Measurements from ENCODE around the gene CLIC2. TPM values are rescaled to one million over a fixed set of nuclear protein-coding genes. Genes with fewer than 3 reads are reported as not detected.

CLIC2 gene
- total RNA-seq, 1 donor from 2014 or later, result 17.0 TPM

DNA sequence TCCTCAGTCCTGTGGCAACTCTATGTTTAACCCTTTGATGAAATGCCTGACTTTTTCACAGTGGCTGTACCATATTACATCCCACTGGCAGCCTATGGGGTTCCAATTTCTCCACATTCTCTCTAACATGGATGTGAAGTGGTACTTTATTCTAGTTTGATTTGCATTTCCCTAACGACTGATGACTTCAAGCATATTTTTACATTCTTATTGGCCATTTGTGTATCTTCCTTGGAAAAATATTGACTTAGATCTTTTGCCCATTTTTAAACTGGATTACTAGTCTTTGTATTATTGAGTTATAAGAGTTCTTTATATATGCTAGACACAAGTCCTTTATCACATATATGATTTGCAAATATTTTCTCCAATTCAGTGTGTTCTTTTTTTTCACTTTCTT is 68.0 kb downstream of the CLIC2 start:
- ATAC-seq, result no peak
- no peak for DNase-seq (ENCODE audit: missing footprints)

DNA sequence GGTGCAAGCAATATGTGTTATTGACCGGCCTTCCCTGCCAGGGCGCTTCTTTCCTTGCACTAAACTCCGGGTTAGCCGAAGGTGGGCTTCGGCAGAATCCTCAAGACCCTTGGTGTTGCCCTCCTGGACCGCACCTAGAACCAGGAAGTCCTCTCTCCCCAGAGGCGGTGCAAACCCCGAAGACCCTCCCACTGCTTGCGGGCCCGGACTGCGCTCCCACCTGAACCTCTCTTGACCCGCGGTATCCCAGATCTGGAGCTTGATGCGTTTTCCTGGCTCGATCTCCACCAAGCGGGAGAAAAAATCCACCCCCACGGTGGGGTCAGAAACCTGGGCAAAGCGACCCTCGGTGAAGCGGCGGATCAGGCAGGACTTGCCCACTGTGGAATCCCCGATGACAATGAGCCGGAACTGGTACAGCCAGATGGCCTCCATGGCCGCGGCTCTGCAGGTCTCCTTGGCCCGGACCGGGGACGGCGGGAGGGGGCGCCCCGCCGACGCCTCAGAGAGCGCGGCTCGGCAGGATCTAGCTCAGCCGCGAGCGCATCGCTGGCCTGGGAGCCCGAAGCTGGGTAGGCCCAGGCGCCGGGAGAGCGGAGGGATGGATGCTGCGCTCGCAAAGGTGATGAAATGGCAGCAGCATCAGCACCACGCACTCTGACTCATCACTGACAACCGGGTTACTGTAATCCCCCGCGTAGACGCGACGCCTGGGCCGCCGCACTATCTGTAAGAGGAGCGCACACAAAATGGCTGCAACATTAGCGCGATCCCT is 70.4 kb downstream of the CLIC2 start, which contains the start of gene RAB39B:
TSS of gene RAB39B (minus strand) at position 638 of the 775 bp plus-strand sequence. CDS start at position 435, 203 bp downstream.
- DNase-seq (ENCODE audit: missing footprints), result peak; percentile 84
- intact Hi-C loops (cut with DNase I), result no loop called here
- peak; percentile 72 for ATAC-seq

More for the DNA sequence above, 68.0 kb downstream of the CLIC2 start:
- intact Hi-C loops (cut with DNase I), result no loop called here

DNA sequence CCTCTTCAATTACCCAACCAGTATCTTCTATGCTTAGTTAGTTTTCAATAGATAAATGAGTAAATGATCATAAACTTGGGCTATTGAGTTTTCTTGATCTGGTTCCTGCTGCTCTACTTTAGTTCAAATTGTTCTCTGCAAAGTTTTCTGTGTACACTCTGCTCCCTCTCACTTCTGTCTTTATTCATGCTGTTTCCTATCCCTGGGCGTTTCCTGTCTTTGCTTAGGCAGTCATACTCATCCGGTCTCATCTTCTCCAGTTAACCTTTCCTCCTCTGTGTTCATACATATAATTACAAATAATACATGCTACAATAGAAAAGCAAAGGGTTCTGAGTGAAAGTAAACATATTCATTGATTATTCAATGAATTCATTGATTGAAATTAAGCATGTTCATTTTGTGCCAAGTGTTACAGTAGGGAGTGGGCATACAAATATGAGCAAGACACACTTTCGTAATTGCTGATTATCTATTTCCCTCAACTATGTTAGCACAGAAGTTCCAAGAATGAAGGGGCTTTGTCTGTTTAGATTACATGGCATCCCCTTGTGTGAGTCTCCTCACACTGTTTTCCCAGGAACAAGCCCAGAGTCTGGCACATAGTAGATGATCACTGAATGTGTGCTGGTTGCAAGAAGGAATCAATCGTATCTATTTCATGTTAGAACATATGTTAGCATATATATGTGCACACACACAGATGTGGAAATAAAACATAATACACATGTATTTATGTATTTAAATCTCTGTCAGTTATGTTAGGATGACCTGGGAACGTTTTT is 71.3 kb downstream of the CLIC2 start:
- ATAC-seq, result no peak
- intact Hi-C loops (cut with DNase I), result no loop called here
- no peak for DNase-seq (ENCODE audit: missing footprints)

DNA sequence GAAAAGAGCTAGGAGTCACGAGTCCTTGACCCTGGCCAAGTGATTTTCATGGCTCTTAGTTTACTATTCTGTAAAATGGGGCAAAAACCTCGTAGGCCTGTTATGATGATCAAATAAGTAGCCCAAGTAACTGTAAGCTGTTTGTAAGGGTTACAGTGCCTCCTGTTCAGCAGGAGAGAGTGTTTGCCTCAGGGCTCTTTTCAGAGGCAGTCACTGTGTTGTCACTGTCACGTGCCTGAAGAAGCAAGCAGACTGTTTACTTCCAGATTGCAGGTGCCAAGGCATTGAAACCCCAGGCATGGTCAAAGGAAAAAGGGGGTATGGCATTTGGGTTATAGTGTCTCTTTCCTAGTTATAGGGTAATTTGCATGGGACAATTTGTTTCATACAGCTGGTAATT is 74.7 kb downstream of the CLIC2 start:
- intact Hi-C loops (cut with DNase I), result no loop called here
- no peak for DNase-seq (ENCODE audit: missing footprints)
- no peak for ATAC-seq

DNA sequence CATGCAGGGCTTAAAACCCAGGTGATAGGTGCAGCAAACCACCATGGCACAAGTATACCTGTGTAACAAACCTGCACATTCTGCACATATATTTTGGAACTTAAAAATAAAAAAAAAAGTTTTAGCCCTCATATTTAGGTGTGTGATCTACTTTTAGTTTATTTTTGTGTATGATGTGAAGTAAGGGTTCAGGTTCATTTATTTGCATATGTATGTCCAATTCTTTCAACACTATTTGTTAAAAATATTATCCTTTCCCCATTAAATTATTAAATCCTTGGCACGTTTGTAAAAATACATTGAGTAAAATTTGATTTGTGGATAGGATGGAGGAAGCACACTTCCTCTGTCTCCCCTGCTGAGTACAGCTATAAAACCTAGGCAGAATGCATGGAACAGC is 83.0 kb downstream of the CLIC2 start:
- ATAC-seq (no peak), DNase-seq (ENCODE audit: missing footprints) (no peak)
- intact Hi-C loops (cut with DNase I), result no loop called here

DNA sequence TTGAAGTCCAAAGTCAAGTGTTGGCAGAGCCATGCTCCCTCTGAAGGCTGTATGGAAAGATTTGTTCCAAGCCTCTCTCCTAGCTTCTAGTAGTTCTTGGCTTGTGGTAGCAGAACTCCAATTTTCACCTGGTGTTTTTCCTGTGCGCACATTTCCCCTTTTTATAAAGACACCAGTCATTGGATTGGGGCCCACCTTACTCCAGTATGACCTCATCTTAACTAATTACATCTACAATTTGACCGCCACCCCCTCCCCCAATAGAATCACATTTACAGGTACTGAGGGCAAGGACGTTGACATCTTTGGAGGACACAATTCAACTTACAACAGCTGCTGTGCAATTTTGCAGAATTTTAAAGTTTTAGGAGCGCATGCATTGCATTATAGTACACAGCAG is 86.9 kb downstream of the CLIC2 start:
- ATAC-seq, result no peak
- no peak for DNase-seq (ENCODE audit: missing footprints)
- intact Hi-C loops (cut with DNase I), result no loop called here

DNA sequence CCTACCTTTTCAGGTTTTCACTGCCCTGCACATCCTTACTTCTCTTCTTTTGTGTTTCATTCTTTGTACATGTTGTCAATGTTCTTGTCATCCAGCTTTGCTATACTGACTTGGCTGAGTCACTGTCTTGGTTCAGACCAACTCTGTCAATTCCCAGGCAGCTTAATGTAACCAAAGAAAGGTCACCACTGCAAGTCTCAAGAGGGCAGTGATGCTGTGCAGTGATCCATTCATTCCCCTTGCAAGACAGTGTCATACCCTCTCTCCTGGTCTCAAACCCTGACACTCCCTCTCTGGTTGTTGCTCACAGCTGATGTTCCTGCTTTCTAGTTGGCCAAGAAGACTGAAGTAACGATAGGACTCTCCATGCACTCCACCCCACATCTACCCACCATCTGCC is 87.7 kb downstream of the CLIC2 start:
- intact Hi-C loops (cut with DNase I), result no loop called here
- DNase-seq (ENCODE audit: missing footprints) (no peak), ATAC-seq (no peak)

DNA sequence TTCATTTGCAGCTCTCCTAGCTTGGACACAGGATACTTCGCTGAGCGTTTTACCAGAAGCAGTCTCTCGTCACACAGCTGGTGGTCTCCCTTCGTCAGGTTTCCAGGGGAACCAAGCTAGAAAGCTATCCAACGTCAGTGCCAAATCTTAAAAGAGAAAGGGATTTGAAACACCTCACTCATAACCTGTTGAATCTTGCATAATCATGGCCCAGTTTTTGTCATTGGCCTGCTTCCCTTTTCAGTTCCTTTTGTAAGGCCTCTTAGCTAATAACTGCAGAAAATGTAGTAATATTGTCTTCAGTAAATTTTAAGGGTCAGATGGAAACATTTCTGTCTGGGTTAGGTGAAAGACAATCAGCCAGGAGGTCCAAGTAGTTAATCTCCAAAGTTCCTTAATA is 92.1 kb downstream of the CLIC2 start:
- ATAC-seq (no peak), DNase-seq (ENCODE audit: missing footprints) (no peak)
- intact Hi-C loops (cut with DNase I), result no loop called here

DNA sequence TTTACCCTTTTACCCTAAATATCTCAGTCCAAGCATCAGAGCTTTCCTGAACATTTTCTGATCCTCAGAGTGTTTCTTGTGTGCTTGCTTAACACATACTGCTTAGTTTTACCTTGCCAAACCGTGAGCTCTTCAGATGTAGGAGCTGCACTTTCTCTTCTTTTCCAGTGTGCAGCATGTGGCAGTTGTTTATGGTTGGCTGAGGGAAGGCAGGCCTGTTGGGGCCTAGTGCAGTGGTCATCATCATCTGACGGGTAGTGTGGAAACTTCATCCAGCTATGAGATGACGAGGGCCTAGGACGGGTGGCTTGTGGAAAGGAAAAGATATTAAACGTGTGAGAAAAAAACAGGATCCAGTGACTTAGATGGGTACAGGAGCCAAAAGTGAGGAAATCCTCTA is 96.7 kb downstream of the CLIC2 start:
- intact Hi-C loops (cut with DNase I), result no loop called here
- no peak for ATAC-seq
- no peak for DNase-seq (ENCODE audit: missing footprints)

DNA sequence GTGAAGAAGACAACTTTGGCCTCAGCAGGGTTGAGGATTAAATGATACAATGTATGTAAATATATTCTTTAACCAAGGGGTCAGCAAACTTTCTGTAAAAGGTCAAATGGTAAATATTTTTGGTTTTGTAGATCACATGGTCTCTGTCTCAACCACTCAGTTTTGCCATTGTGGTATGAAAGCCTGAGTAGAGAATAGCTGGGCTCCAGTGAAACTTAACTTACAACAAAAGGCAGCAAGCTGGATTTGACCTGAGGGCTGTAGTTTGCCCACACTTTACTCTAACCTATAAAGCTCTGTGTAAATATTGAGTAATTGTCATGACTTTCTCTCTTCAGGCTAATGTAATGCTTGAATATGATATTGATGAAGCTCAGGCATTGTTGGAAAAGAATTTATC is 98.5 kb downstream of the CLIC2 start:
- ATAC-seq, result no peak
- DNase-seq (ENCODE audit: missing footprints), result no peak
- intact Hi-C loops (cut with DNase I), result no loop called here

DNA sequence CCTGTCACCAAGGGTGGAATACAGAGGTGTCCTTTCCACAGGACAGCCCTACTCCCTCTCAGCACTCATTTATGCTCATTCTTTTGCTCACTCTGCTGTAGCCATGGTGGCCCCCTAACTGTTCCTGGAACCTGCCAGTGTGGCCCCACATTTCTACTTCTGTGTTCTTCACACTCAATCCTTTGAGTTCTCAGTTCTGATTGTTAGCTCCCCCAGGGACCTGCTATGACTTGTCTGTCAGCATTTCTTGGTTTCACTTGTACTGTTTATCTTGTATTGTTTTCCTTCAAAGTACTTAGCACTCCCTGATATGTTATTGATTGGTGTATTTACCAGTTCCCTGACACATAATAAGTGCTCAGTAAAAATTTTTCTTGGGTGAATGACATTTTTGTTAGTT is 103.3 kb downstream of the CLIC2 start:
- no peak for DNase-seq (ENCODE audit: missing footprints)
- intact Hi-C loops (cut with DNase I), result no loop called here
- no peak for ATAC-seq

Small RNA genes within 50 kb of the gene (microRNA-seq; reads per million reads assigned to microRNA genes)
- gene MIR1184-2, result not detected

Other genes with a start within 250 kb of the CLIC2 start
- 74.8 TPM for gene VBP1, start 118.2 kb downstream of the CLIC2 start, total RNA-seq
- gene RAB39B, start 70.1 kb downstream of the CLIC2 start, total RNA-seq, result 0.22 TPM
- not detected for gene F8A2, start 47.5 kb upstream of the CLIC2 start, total RNA-seq
- gene F8A3, start 124.0 kb upstream of the CLIC2 start, total RNA-seq, result not detected